ENCODE measurements around the gene ST14. TPM values are rescaled to one million over a fixed set of nuclear protein-coding genes. Genes with fewer than 3 reads are reported as not detected.

The ST14 gene
- not detected for total RNA-seq

DNA sequence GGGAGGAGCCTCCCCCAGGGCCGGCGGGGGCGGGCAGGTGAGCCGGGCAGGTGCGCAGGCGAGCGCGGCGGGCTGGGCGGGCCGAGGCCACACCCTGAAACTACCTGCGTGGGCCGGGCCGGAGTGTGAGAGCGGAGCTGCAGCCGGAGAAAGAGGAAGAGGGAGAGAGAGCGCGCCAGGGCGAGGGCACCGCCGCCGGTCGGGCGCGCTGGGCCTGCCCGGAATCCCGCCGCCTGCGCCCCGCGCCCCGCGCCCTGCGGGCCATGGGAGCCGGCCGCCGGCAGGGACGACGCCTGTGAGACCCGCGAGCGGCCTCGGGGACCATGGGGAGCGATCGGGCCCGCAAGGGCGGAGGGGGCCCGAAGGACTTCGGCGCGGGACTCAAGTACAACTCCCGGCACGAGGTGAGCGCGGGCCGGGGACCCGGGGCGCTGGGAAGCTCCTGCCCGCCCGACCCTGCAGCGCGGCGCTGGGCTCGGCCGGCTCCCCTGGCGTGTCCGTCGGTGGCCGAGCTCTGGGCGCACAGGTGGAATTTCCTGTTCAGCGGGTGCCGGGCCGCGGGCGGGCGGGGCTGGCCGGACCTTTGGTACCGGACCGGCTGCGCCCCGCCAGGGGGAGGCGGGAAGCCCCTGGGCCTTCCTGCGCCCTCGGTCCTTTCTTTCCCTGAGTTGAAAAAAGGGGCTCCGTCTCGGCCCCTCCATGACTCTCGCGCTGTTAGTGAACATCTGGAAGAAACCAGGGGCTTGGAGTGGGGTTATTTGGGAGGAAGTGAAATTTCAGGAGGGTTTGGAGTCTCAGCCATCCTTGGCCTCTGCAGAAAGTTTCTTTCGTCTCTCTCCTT lies at the start of gene ST14:
Gene ST14, plus strand, starts transcription at position 126 of the 841 bp plus-strand sequence. Its CDS starts 198 bp downstream, at position 324.
- Mint-ChIP-seq H3K36me3 (ENCODE audit: insufficient read depth in 2 of 2) (peaks cover 2 to 6% of the 10 kb centered on the region in 2 donors), H3K4me3 (peak within 1 kb of the TSS; percentile 65 to 72), H3K27ac (no peak within 1 kb of the TSS), H3K4me1 (ENCODE audit: low read depth) (peaks cover 4% of the 10 kb centered on the region), H3K27me3 (ENCODE audit: low read depth) (peaks cover 61% of the 10 kb centered on the region), H3K9me3 (no peaks in the 10 kb centered on the region)
- ATAC-seq (replicated peaks in 1 of 2) (peak in 1 of 2 donors; percentile 33), DNase-seq (no peak)

DNA sequence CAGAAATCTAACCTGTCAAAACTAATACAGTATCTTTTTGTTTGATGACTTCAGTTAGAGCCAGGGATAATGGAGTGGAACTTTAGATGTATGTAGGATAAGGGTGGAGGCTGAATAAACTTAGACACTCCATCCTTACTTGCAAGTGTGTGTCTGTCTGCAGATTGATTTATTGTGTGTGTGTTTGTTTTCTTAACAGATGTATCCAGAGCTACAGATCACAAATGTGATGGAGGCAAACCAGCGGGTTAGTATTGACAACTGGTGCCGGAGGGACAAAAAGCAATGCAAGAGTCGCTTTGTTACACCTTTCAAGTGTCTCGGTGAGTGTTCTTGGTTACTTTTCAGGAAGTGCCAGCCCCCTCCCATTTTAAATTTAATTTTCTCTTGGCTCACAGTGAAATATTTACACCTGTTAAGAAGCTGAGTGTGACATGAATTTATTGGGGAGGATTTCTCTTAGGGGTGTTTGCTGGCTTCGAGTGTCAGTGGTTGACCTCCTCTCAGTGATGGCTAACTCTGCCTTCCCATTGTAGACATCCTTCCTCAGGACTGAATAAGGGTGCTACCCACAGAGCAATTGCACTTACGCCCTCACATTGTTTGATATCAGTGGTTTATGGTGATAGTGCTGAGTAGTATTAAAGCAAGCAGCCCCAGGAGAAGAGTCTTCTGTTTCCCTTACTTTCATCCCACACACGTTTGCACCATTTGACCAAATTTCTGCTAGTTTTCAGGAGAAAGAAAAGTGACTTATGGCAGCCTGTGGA lies 49.1 kb upstream of the ST14 start:
- no peak overlapping the region for H3K27ac Mint-ChIP-seq
- no peak overlapping the region for H3K4me3 Mint-ChIP-seq
- peaks cover 3% of the 10 kb centered on the region for H3K27me3 Mint-ChIP-seq (ENCODE audit: low read depth)
- no peaks in the 10 kb centered on the region for H3K4me1 Mint-ChIP-seq (ENCODE audit: low read depth)
- ATAC-seq (replicated peaks in 1 of 2) (no peak), DNase-seq (no peak)
- peaks cover 4 to 5% of the 10 kb centered on the region in 2 donors for H3K36me3 Mint-ChIP-seq (ENCODE audit: insufficient read depth in 2 of 2)
- peaks cover 0 to 2% of the 10 kb centered on the region in 2 donors for H3K9me3 Mint-ChIP-seq

DNA sequence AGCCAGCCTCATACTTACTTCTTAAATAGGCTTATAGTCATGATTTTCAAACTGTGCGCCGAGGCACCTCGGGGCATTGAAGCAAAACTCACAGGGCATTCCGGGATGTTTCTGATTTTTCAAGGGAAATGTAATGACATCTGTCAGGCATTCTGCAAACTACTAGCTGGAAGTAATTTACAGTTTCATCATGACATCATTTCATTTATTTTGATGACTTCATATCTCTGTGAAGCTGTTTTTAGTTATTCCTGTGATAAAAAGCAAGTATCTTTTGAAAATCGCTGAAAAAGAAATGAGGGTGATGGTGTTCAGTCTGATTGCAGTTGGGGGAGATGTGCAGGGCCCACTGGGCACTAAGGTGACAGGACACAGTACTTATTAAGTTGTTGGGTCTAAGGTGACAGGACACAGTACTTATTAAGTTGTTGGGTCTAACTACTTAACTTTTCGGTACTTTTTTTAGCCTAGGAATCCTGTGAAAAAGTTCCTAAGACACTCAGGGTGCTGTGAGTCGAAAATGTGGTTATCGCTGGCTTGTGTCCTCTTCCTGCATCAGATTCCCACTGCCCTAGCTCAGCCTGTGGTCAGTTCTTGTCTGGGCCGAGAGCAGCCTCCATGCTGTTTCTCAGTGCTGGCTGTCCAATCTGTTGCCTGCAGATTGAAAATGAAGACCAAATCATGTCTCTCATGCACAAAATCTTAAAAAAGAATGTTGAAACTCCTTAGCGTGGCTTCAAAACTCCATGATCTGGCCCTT lies 47.3 kb upstream of the ST14 start:
- Mint-ChIP-seq H3K9me3 (peaks cover 0 to 2% of the 10 kb centered on the region in 2 donors), H3K4me1 (ENCODE audit: low read depth) (no peaks in the 10 kb centered on the region), H3K4me3 (no peak overlapping the region), H3K36me3 (ENCODE audit: insufficient read depth in 2 of 2) (peaks cover 4 to 5% of the 10 kb centered on the region in 2 donors), H3K27ac (no peak overlapping the region), H3K27me3 (ENCODE audit: low read depth) (peaks cover 7% of the 10 kb centered on the region)
- no peak for DNase-seq
- ATAC-seq (replicated peaks in 1 of 2) = no peak

- H3K27ac Mint-ChIP-seq = no peak overlapping the region
- H3K9me3 Mint-ChIP-seq = no peaks in the 10 kb centered on the region
- H3K36me3 Mint-ChIP-seq (ENCODE audit: insufficient read depth in 2 of 2) = peaks cover 1 to 3% of the 10 kb centered on the region in 2 donors
- ATAC-seq (replicated peaks in 1 of 2) (no peak), DNase-seq (no peak)
- H3K4me3 Mint-ChIP-seq = no peak overlapping the region
- H3K4me1 Mint-ChIP-seq (ENCODE audit: low read depth) = peaks cover 19% of the 10 kb centered on the region
- H3K27me3 Mint-ChIP-seq (ENCODE audit: low read depth) = peaks cover 11% of the 10 kb centered on the region
These were observed 45.3 kb upstream of the ST14 start for GRCh38 chr11:130114281-130114680.

DNA sequence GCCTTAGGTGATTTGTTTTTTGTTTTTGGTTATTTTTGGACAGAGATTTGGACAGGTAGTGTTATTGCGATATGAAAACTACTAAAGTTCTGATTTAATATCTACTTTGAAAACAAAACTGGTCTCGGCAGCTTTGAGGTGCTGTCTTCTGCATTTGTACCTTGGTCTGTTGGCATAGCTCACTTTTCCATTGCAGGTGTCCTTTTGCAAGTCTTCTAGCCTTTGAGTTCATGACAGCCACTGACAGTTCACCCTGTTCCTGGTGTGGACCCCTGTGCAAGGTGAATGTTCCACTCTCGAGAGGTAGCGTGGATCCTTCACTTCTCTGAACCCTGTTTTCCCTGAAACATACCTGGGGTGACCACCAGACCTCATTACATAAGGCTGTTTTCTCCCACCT lies 44.9 kb upstream of the ST14 start:
- Mint-ChIP-seq H3K27me3 (ENCODE audit: low read depth) (peaks cover 15% of the 10 kb centered on the region), H3K36me3 (ENCODE audit: insufficient read depth in 2 of 2) (peaks cover 1 to 3% of the 10 kb centered on the region in 2 donors), H3K27ac (no peak overlapping the region), H3K4me1 (ENCODE audit: low read depth) (peaks cover 23% of the 10 kb centered on the region), H3K9me3 (no peaks in the 10 kb centered on the region), H3K4me3 (no peak overlapping the region)
- DNase-seq (no peak), ATAC-seq (replicated peaks in 1 of 2) (no peak)

DNA sequence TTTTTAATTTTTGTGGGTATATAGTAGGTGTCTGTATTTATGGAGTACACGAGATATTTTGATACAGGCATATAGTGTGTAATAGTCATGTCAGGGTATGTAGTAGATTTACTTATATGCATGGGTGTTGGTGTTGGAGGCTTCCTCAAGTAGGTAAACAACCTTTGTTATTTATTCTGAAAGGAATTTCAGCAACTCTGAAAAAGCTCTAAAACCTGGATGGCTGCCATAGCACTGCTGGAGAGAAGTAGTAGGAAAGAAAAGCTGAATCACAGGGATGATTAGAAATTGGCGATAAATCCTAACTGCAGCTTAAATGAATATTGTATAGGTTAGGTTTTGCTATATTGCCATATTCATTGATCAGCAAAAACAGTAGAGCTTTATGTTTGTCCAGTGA lies 44.4 kb upstream of the ST14 start:
- H3K9me3 Mint-ChIP-seq = no peaks in the 10 kb centered on the region
- peaks cover 1 to 3% of the 10 kb centered on the region in 2 donors for H3K36me3 Mint-ChIP-seq (ENCODE audit: insufficient read depth in 2 of 2)
- H3K4me3 Mint-ChIP-seq = no peak overlapping the region
- DNase-seq = no peak
- no peak overlapping the region for H3K27ac Mint-ChIP-seq
- ATAC-seq (replicated peaks in 1 of 2) = no peak
- peaks cover 27% of the 10 kb centered on the region for H3K4me1 Mint-ChIP-seq (ENCODE audit: low read depth)
- H3K27me3 Mint-ChIP-seq (ENCODE audit: low read depth) = peaks cover 20% of the 10 kb centered on the region

GRCh38 chr11:130118165-130118564 lies 41.4 kb upstream of the ST14 start:
- Mint-ChIP-seq H3K27ac (no peak overlapping the region), H3K4me1 (ENCODE audit: low read depth) (peaks cover 52% of the 10 kb centered on the region), H3K36me3 (ENCODE audit: insufficient read depth in 2 of 2) (peaks cover 4 to 12% of the 10 kb centered on the region in 2 donors), H3K4me3 (no peak overlapping the region), H3K9me3 (no peaks in the 10 kb centered on the region), H3K27me3 (ENCODE audit: low read depth) (peaks cover 35% of the 10 kb centered on the region)
- ATAC-seq (replicated peaks in 1 of 2) (peak; percentile 14 to 25), DNase-seq (no peak)

DNA sequence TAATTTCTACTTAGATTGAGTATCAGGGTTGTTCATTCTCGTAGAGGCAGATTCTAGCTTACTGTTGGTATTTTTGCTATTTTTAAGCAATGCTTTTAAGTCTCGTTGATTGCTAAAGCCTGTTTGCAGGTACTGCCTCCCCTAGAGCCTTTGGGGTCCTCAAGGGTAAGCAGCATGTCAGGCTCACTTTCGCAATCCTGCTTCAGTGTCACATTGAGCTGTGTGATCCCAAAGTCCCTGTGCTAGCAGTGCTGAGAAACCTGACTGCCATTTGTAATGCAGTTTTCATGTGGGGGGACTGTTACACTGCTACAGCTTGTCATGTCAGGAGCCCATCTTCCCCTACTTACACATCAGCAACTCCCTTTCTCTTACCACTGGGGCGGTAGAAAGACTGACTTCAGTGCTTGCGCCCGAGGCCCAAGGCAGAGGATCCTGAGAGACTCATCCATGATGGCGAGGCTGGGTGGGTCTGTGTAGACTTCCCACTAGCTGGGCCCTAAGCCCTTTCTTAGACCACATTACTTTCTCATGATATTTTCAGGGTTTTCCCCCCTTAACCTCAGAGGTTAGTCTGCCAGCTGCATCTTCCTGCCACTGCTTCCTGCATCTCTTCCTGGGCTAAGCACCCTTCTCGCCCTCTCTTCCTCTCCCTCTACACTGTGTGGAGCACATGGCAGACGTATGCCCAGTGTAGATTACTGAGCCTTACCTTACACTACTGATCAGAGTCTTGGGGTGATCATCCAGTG lies 40.8 kb upstream of the ST14 start:
- Mint-ChIP-seq H3K4me1 (ENCODE audit: low read depth) (peaks cover 53% of the 10 kb centered on the region), H3K9me3 (no peaks in the 10 kb centered on the region), H3K36me3 (ENCODE audit: insufficient read depth in 2 of 2) (peaks cover 6 to 16% of the 10 kb centered on the region in 2 donors), H3K4me3 (peak overlapping the region in 1 of 2 donors; percentile 35), H3K27me3 (ENCODE audit: low read depth) (peaks cover 35% of the 10 kb centered on the region), H3K27ac (no peak overlapping the region)
- ATAC-seq (replicated peaks in 1 of 2) (peak; percentile 32 to 43), DNase-seq (peak; percentile 6 to 30)

DNA sequence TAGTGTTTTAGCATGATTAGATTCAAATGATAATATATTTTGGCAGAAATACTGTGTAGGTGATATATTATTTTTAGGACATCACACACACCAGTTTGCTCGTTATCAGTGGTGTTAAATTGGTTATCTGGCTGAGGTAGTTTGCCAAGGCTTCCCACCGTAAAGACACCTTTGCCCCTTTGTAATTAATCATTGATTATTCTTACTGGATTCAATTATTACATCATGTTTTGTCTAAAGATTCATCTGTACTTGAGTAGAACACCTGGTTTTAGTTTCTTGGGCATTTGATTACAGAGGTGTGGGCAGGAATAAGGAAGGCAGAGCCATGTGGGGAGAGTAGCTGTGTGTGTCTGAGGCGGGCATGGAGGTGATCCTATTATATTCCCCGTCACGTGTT lies 39.5 kb upstream of the ST14 start:
- no peak for ATAC-seq (replicated peaks in 1 of 2)
- H3K27ac Mint-ChIP-seq = no peak overlapping the region

GRCh38 chr11:130121445-130121978 lies 38.1 kb upstream of the ST14 start:
- no peak overlapping the region for H3K27ac Mint-ChIP-seq

More for the DNA sequence above, 39.5 kb upstream of the ST14 start:
- Mint-ChIP-seq H3K36me3 (ENCODE audit: insufficient read depth in 2 of 2) (peaks cover 6 to 18% of the 10 kb centered on the region in 2 donors), H3K9me3 (no peaks in the 10 kb centered on the region), H3K27me3 (ENCODE audit: low read depth) (peaks cover 35% of the 10 kb centered on the region), H3K4me3 (no peak overlapping the region), H3K4me1 (ENCODE audit: low read depth) (peaks cover 56% of the 10 kb centered on the region)
- no peak for DNase-seq

DNA sequence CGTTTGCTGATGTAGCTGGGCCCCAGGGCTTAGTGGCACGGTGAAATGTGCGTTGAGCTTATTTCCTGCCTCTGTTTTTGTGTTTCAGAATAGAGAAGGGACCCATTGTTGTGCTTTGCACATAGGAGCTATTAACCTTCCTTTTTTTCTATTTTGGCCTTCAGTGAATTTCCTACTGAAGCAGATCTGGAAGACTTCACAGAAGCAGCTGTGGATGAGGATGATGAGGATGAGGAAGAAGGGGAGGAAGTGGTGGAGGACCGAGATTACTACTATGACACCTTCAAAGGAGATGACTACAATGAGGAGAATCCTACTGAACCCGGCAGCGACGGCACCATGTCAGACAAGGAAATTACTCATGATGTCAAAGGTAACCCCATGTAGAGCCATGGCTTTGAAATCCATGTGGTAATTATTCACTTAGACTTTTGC lies 37.4 kb upstream of the ST14 start:
- ATAC-seq (replicated peaks in 1 of 2) = peak; percentile 77 to 83
- no peak overlapping the region for H3K27ac Mint-ChIP-seq
- H3K4me1 Mint-ChIP-seq (ENCODE audit: low read depth) = peaks cover 56% of the 10 kb centered on the region

More at GRCh38 chr11:130121445-130121978, 38.1 kb upstream of the ST14 start:
- H3K4me1 Mint-ChIP-seq (ENCODE audit: low read depth) = peaks cover 56% of the 10 kb centered on the region
- H3K36me3 Mint-ChIP-seq (ENCODE audit: insufficient read depth in 2 of 2) = peaks cover 6 to 16% of the 10 kb centered on the region in 2 donors
- DNase-seq (peak; percentile 30 to 54), ATAC-seq (replicated peaks in 1 of 2) (peak; percentile 85 to 89)
- no peaks in the 10 kb centered on the region for H3K9me3 Mint-ChIP-seq
- H3K4me3 Mint-ChIP-seq = no peak overlapping the region
- H3K27me3 Mint-ChIP-seq (ENCODE audit: low read depth) = peaks cover 28% of the 10 kb centered on the region

More for the DNA sequence above, 37.4 kb upstream of the ST14 start:
- Mint-ChIP-seq H3K27me3 (ENCODE audit: low read depth) (peaks cover 28% of the 10 kb centered on the region), H3K9me3 (no peaks in the 10 kb centered on the region), H3K36me3 (ENCODE audit: insufficient read depth in 2 of 2) (peaks cover 6 to 16% of the 10 kb centered on the region in 2 donors), H3K4me3 (no peak overlapping the region)
- DNase-seq = peak; percentile 45 to 65
